ENCODE results near the gene SIT1. TPM values are rescaled to one million over a fixed set of nuclear protein-coding genes. Genes with fewer than 3 reads are reported as not detected.
"Not testable (repeated sequence)": the region's sequence is repeated elsewhere in the genome, so short reads cannot be mapped to it uniquely, and the experiment has no call there.

SIT1 gene
- total and polyA plus RNA-seq, 2 experiments from 2014 or later = 13.2 to 14.7 TPM

DNA sequence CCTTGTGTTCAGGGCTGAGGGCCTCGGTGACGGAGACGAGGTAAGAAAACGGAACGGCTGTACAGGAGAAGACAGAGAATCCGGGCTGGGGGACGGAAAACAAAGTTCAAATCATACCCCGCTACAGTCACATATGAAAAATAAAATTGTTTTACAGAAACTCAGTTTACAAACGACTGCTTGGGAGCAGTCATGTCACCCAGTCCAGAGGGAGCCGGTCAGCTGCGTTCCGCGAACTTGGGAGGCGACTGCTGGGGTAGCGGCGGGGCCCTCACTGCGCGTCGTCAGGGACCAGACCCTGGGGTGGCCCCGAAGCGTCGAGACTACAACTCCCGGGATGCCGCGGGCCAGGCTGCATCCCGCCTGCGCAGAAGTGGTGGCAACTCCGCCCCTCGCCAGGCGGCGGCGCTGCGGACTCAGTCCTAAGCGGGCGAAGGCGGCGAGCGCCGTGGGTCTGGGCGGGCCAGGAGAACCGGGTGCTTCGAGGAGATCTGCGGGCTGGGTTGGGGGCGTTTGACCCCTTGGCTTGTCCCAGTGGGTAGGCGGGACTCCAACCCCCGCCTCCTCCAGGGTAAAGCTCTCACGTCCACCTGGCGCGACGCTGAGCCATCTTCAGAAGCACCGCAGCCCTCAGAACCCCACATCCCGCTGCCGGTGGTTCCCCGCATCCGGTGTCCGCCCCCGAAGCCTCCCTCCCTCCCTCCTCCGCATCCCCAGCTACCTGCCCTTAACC lies 4.0 kb downstream of the SIT1 start (continued):
- TF ChIP-seq, protein P1, sequence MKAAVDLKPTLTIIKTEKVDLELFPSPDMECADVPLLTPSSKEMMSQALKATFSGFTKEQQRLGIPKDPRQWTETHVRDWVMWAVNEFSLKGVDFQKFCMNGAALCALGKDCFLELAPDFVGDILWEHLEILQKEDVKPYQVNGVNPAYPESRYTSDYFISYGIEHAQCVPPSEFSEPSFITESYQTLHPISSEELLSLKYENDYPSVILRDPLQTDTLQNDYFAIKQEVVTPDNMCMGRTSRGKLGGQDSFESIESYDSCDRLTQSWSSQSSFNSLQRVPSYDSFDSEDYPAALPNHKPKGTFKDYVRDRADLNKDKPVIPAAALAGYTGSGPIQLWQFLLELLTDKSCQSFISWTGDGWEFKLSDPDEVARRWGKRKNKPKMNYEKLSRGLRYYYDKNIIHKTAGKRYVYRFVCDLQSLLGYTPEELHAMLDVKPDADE (IDR thresholded peaks at IDR 0.05) = no peak
- TF ChIP-seq CREB1 (CRISPR knock-in tag; IDR thresholded peaks at IDR 0.05; ENCODE audit: low read depth) (peak; percentile 59), NANOG (IDR thresholded peaks at IDR 0.05; ENCODE audit: borderline replicate concordance) (no peak), ZNF114 (CRISPR knock-in tag; IDR thresholded peaks at IDR 0.05) (no peak), EZH2phosphoT487 (IDR thresholded peaks at IDR 0.05; ENCODE audit: unreplicated experiment) (no peak)

DNA sequence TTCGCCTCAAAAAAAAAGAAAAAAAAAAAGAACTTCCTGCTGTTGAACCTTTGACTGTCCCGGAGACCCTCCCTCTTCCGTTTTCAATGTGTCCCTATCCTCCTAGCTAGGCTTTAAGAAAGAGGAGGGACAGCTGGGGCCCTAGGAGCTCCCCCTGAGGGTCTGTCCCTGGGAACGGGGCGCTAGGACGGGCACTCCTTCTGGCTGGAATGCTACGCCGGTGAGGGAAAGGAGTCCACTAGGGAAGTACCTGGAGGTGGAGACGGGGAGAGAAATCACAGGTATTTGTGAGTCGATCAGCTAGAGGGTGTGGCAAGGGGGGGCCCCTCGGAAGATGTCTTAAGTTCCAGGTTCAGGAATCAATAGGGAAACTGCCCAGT lies 4.6 kb downstream of the SIT1 start:
- Histone ChIP-seq H3K4me1 (ENCODE audit: insufficient read depth) (peaks cover 38% of the 10 kb centered on the region), H3K27ac (ENCODE audit: low read depth) (peak overlapping the region; percentile 87), H3K4me3 (peak overlapping the region; percentile 95), H4K20me1 (replicated peaks; ENCODE audit: insufficient read depth) (no peaks in the 10 kb centered on the region), H3K9me2 (ENCODE audit: insufficient read depth) (no peaks in the 10 kb centered on the region), H3K27me3 (ENCODE audit: insufficient read depth) (no peaks in the 10 kb centered on the region), H2AFZ (peak overlapping the region; percentile 99), H3K4me2 (peak overlapping the region; percentile 97), H3K36me3 (ENCODE audit: insufficient read depth) (no peaks in the 10 kb centered on the region), H3K79me2 (replicated peaks; ENCODE audit: insufficient read depth) (no peaks in the 10 kb centered on the region), H3F3A (replicated peaks; ENCODE audit: low read depth) (peaks cover 15% of the 10 kb centered on the region; the same call in 1 of the 2 replicates)
- H3K4me1 Mint-ChIP-seq = peaks cover 43% of the 10 kb centered on the region
- peaks cover 32% of the 10 kb centered on the region for H3K27me3 Mint-ChIP-seq (ENCODE audit: insufficient read depth, low read depth, poor library complexity)
- peaks cover under 1% of the 10 kb centered on the region for H3K36me3 Mint-ChIP-seq (ENCODE audit: low read depth)
- DNase-seq (ENCODE audit: low spot score) (peak; percentile 91), ATAC-seq (peak; percentile 72)
- peak overlapping the region; percentile 80 for H3K27ac Mint-ChIP-seq
- H3K4me3 Mint-ChIP-seq = peak overlapping the region; percentile 83
- H3K9me3 Mint-ChIP-seq = peaks cover 3% of the 10 kb centered on the region
- TF ChIP-seq, protein P2, sequence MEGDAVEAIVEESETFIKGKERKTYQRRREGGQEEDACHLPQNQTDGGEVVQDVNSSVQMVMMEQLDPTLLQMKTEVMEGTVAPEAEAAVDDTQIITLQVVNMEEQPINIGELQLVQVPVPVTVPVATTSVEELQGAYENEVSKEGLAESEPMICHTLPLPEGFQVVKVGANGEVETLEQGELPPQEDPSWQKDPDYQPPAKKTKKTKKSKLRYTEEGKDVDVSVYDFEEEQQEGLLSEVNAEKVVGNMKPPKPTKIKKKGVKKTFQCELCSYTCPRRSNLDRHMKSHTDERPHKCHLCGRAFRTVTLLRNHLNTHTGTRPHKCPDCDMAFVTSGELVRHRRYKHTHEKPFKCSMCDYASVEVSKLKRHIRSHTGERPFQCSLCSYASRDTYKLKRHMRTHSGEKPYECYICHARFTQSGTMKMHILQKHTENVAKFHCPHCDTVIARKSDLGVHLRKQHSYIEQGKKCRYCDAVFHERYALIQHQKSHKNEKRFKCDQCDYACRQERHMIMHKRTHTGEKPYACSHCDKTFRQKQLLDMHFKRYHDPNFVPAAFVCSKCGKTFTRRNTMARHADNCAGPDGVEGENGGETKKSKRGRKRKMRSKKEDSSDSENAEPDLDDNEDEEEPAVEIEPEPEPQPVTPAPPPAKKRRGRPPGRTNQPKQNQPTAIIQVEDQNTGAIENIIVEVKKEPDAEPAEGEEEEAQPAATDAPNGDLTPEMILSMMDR (conservative IDR thresholded peaks at IDR 0.05; ENCODE audit: low read depth in 2 of 2) = peak; percentile 18 to 33; a peak in 2 of 4 replicates
- TF ChIP-seq ZNF462 (CRISPR knock-in tag; IDR thresholded peaks at IDR 0.05) (no peak), STAT1 (IDR thresholded peaks at IDR 0.05; ENCODE audit: unreplicated experiment) (no peak)
- TF ChIP-seq, protein P1 (IDR thresholded peaks at IDR 0.05) = 0 out of 2 replicates have a peak, but pooled peaks have one; percentile 28

DNA sequence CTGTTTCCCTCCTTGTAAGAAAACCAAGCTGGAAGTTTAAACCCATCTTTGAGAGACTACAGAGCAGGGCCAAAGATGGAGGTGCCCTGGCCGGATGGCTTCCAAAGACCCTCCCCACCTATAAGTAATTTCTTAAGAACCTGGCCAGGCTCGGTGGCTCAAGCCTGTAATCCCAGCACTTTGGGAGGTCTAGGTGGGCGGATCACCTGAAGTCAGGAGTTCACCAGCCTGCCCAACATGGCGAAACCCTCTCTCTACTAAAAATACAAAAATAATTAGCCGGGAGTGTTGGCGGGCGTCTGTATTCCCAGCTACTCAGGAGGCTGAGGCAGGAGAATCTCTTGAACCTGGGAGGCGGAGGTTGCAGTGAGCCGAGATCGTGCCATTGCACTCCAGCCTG lies 5.0 kb downstream of the SIT1 start:
- Histone ChIP-seq H3K4me2 (peak overlapping the region; percentile 97), H3K27ac (ENCODE audit: low read depth) (peak overlapping the region; percentile 87), H3F3A (replicated peaks; ENCODE audit: low read depth) (peaks cover 15% of the 10 kb centered on the region; the same call in 1 of the 2 replicates), H3K4me3 (peak overlapping the region; percentile 95), H3K4me1 (ENCODE audit: insufficient read depth) (peaks cover 34% of the 10 kb centered on the region), H2AFZ (peak overlapping the region; percentile 99)
- not testable (repeated sequence) for H3K36me3 Mint-ChIP-seq (ENCODE audit: low read depth); H3K9me3 Mint-ChIP-seq; H3K36me3 ChIP-seq (ENCODE audit: insufficient read depth); H3K9me2 ChIP-seq (ENCODE audit: insufficient read depth); H3K27ac Mint-ChIP-seq; H4K20me1 ChIP-seq (replicated peaks; ENCODE audit: insufficient read depth); H3K27me3 ChIP-seq (ENCODE audit: insufficient read depth); H3K79me2 ChIP-seq (replicated peaks; ENCODE audit: insufficient read depth)
- peak; percentile 30 for DNase-seq (ENCODE audit: low spot score)
- H3K4me3 Mint-ChIP-seq = peak overlapping the region; percentile 83
- H3K27me3 Mint-ChIP-seq (ENCODE audit: insufficient read depth, low read depth, poor library complexity) = peaks cover 31% of the 10 kb centered on the region
- ATAC-seq = peak; percentile 2; the same call in 2 of the 3 replicates
- peaks cover 39% of the 10 kb centered on the region for H3K4me1 Mint-ChIP-seq

All from GM23338 (cell line).